B cell (primary cell): Measurements from ENCODE around the gene CLEC11A.

Experiments
- CTCF ChIP-seq: fragments of 200-600 bp; IDR thresholded peaks from one replicate; pipeline ENCODE4 v1.8.0; 2022; ENCODE audit warnings: antibody characterized with exemption, mild to moderate bottlenecking
- EZH2 ChIP-seq: IDR thresholded peaks from 2 replicates; pipeline ENCODE4 v1.6.1; 2012; ENCODE audit warnings: borderline replicate concordance, low read depth, mild to moderate bottlenecking, moderate library complexity, low read length; ENCODE audit not compliant: insufficient read depth, poor library complexity, severe bottlenecking

- TF ChIP-seq CTCF = no peak
- TF ChIP-seq EZH2 = no peak
These were observed 19.0 kb upstream of the CLEC11A start for GRCh38 chr19:50703915-50704796.
